Progenitor cell of endocrine pancreas (in vitro differentiated cells): ENCODE measurements around the gene REXO1. TPM values are rescaled to one million over a fixed set of nuclear protein-coding genes. Genes with fewer than 3 reads are reported as not detected.
"Not testable (repeated sequence)": the region's sequence is repeated elsewhere in the genome, so short reads cannot be mapped to it uniquely, and the experiment has no call there.

Experiments
- DNase-seq: peaks from one replicate; pipeline ENCODE4 v3.0.0; 2021; ENCODE audit warnings: low spot score; ENCODE audit not compliant: unreplicated experiment
- H3K27ac Mint-ChIP-seq: 2 replicates; pipeline ENCODE4 v1.8.0; 2021; ENCODE audit warnings: mild to moderate bottlenecking, moderate library complexity, mixed read lengths
- H3K27me3 Mint-ChIP-seq: 2 replicates; pipeline ENCODE4 v1.8.0; 2021; ENCODE audit warnings: mixed read lengths
- H3K36me3 Mint-ChIP-seq: 2 replicates; pipeline ENCODE4 v1.8.0; 2022; ENCODE audit warnings: mixed read lengths; ENCODE audit not compliant: insufficient read depth
- H3K4me1 Mint-ChIP-seq: 2 replicates; pipeline ENCODE4 v1.8.0; 2021; ENCODE audit warnings: low read depth, mixed read lengths
- H3K4me3 Mint-ChIP-seq: 2 replicates; pipeline ENCODE4 v1.8.0; 2021; ENCODE audit warnings: low read depth, mild to moderate bottlenecking, moderate library complexity, mixed read lengths
- H3K9me3 Mint-ChIP-seq: 2 replicates; pipeline ENCODE4 v1.8.0; 2021; ENCODE audit warnings: low read depth, mixed read lengths
- total RNA-seq: library from RNA; stranded (reverse); gene quantifications from 2 replicates; pipeline ENCODE4 v1.2.1, GENCODE V29; 2021
- TF ChIP-seq, protein P1 (sequence below): fragments of 200-600 bp; sonication (generic); IDR thresholded peaks from one replicate; pipeline ENCODE4 v1.5.0; 2021; ENCODE audit warnings: antibody characterized with exemption, mild to moderate bottlenecking; ENCODE audit not compliant: unreplicated experiment

REXO1 gene
- total RNA-seq, 1 donor from 2014 or later, result 42.8 TPM

DNA sequence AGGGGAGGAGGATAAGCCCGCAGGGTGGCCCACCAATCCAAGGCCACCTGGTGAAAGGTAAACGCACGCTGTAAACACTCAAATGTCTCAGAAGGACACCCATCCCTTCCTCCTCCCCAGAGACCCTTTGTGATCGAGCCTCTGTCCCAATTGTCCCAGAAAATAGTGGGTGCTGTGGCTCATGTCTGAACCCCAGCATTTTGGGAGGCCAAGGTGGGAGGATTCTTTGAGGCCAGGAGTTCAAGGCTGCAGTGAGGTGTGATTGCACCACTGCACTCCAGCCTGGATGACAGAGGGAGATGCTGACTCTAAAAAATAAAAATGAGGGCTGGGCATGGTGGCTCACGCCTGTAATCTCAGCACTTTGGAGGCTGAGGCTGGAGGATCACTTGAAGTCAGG lies 40.1 kb upstream of the REXO1 start:
- TF ChIP-seq, protein P1, sequence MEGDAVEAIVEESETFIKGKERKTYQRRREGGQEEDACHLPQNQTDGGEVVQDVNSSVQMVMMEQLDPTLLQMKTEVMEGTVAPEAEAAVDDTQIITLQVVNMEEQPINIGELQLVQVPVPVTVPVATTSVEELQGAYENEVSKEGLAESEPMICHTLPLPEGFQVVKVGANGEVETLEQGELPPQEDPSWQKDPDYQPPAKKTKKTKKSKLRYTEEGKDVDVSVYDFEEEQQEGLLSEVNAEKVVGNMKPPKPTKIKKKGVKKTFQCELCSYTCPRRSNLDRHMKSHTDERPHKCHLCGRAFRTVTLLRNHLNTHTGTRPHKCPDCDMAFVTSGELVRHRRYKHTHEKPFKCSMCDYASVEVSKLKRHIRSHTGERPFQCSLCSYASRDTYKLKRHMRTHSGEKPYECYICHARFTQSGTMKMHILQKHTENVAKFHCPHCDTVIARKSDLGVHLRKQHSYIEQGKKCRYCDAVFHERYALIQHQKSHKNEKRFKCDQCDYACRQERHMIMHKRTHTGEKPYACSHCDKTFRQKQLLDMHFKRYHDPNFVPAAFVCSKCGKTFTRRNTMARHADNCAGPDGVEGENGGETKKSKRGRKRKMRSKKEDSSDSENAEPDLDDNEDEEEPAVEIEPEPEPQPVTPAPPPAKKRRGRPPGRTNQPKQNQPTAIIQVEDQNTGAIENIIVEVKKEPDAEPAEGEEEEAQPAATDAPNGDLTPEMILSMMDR, result no peak
- no peaks in the 10 kb centered on the region for H3K36me3 Mint-ChIP-seq
- no peak overlapping the region for H3K27ac Mint-ChIP-seq
- no peaks in the 10 kb centered on the region for H3K9me3 Mint-ChIP-seq
- DNase-seq, result no peak
- no peak overlapping the region for H3K4me3 Mint-ChIP-seq
- H3K27me3 Mint-ChIP-seq, result no peaks in the 10 kb centered on the region
- peaks cover 16% of the 10 kb centered on the region for H3K4me1 Mint-ChIP-seq

GRCh38 chr19:1886360-1886759 lies 38.1 kb upstream of the REXO1 start:
- peaks cover 23% of the 10 kb centered on the region for H3K4me1 Mint-ChIP-seq
- H3K9me3 Mint-ChIP-seq, result not testable (repeated sequence)

GRCh38 chr19:1885398-1886119 lies 37.3 kb upstream of the REXO1 start, which contains the start of gene ABHD17A:
Gene ABHD17A, minus strand, starts transcription at chr19:1885496. Its CDS starts 3,930 bp downstream, at chr19:1881566.
- not testable (repeated sequence) for H3K9me3 Mint-ChIP-seq, H3K36me3 Mint-ChIP-seq, H3K27me3 Mint-ChIP-seq
- H3K4me1 Mint-ChIP-seq, result peaks cover 23% of the 10 kb centered on the region
- peak within 1 kb of the TSS; percentile 93 for H3K4me3 Mint-ChIP-seq
- peak; percentile 82 for DNase-seq
- H3K27ac Mint-ChIP-seq, result peak within 1 kb of the TSS; percentile 88

More at GRCh38 chr19:1886360-1886759, 38.1 kb upstream of the REXO1 start:
- not testable (repeated sequence) for H3K36me3 Mint-ChIP-seq, H3K27me3 Mint-ChIP-seq, H3K27ac Mint-ChIP-seq, H3K4me3 Mint-ChIP-seq, DNase-seq

DNA sequence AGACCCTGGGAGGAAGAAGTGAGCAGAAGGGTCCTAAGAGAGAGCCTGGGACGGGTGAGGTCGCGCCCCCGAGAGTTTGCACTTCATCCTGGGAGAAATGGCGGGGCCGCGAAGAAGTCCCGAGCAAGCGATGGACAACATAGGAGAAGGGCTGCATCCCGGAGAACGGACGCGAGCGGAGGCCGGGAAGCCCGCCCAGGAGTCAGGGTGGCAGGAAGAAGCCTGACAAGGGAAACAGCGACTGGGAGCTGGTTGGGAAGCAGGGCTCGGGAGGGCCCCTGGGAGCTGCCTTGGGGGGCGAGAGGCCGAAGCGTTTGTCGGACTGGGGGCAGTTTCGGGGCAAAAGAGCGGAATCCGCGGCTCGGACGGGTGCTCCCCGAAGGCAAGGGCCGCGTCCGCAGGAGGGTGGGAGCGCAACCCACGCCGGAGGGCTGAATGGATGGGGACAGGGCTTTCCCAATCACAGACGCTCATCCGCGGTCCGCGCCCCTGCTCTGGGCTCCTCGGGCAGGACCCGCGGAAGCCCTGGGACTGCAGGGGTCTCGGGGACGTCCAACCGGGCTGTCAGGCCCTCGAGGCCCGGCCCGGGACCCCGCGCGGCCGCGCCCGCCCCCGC lies 36.5 kb upstream of the REXO1 start:
- no peak for DNase-seq
- H3K4me3 Mint-ChIP-seq, result peak overlapping the region; percentile 93
- no peaks in the 10 kb centered on the region for H3K9me3 Mint-ChIP-seq
- peak overlapping the region; percentile 88 for H3K27ac Mint-ChIP-seq
- H3K4me1 Mint-ChIP-seq, result peaks cover 23% of the 10 kb centered on the region
- H3K27me3 Mint-ChIP-seq, result no peaks in the 10 kb centered on the region
- TF ChIP-seq, protein P1, result no peak
- H3K36me3 Mint-ChIP-seq, result no peaks in the 10 kb centered on the region

DNA sequence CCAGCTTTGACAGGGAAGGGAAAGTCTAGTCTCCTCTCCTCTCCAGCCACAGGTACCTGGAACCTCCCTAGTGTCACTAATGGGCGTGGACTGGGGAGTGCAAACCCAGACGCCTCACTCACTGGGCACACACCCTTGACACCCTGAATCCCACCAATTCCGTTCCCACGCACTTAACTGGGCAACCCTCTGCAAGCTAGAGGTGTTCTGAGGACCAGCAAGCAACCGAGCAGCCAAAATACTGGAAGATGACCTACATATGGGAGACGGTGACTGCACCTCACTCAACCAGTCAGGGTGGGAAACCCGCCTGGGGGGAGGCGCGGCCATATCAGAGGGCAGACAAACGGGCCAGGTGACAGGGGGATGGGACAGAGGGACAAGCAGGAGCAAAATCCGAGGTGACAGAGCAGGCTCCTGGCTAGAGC lies 36.0 kb upstream of the REXO1 start:
- no peak for DNase-seq
- Mint-ChIP-seq H3K36me3 (no peaks in the 10 kb centered on the region), H3K27me3 (no peaks in the 10 kb centered on the region), H3K27ac (peak overlapping the region; percentile 88), H3K4me3 (peak overlapping the region; percentile 93), H3K4me1 (peaks cover 23% of the 10 kb centered on the region), H3K9me3 (no peaks in the 10 kb centered on the region)
- TF ChIP-seq, protein P1, result no peak

- Mint-ChIP-seq H3K9me3 (no peaks in the 10 kb centered on the region), H3K27ac (peak overlapping the region; percentile 88), H3K4me3 (peak overlapping the region; percentile 93), H3K36me3 (no peaks in the 10 kb centered on the region), H3K4me1 (peaks cover 23% of the 10 kb centered on the region), H3K27me3 (no peaks in the 10 kb centered on the region)
- no peak for DNase-seq
- TF ChIP-seq, protein P1, result no peak
Observed at GRCh38 chr19:1883784-1884183, 35.5 kb upstream of the REXO1 start.
